Panc1 (cell line): Measurements from ENCODE around the gene ITGA3. TPM values are rescaled to one million over a fixed set of nuclear protein-coding genes. Genes with fewer than 3 reads are reported as not detected.

Experiments
- ATAC-seq: fragments of 200-7000 bp; cut with Tn5 transposase; 2 replicates; pipeline ENCODE4 v1.9.1; 2020; ENCODE audit warnings: mild to moderate bottlenecking, moderate library complexity
- BruUV-seq: library from RNA; stranded (reverse); fragments of 400-500 nt; replicated peaks from 2 replicates; lab custom pipeline; 2021; lab: Mats Ljungman, UMichigan
- CTCF ChIA-PET: fragments of 300-600 bp; sonication (Branson Sonifier 250); formaldehyde crosslinking; loops from one replicate; lab custom pipeline; 2022; ENCODE audit warnings: antibody characterized with exemption; lab: Charles Lee
- POLR2A ChIA-PET: fragments of 300-600 bp; sonication (Branson Sonifier 250); formaldehyde crosslinking; loops from one replicate; lab custom pipeline; 2022; ENCODE audit warnings: antibody characterized with exemption; lab: Charles Lee
- DNase-seq: peaks from one replicate; pipeline ENCODE4 v3.0.0-alpha.2; 2010; ENCODE audit warnings: low read depth, low spot score
- H3K27ac ChIP-seq: 2 replicates; pipeline ENCODE4 v1.5.1; 2011; ENCODE audit warnings: mild to moderate bottlenecking, low read length, inconsistent platforms
- H3K27me3 ChIP-seq: fragments of 200-500 bp; sonication (Bioruptor generic); 2 replicates; pipeline ENCODE4 v1.6.0; 2014; ENCODE audit warnings: low read length, inconsistent platforms; ENCODE audit not compliant: control insufficient read depth, insufficient read depth
- H3K36me3 ChIP-seq: fragments of 200-500 bp; sonication (Bioruptor generic); 2 replicates; pipeline ENCODE4 v1.5.1; 2014; ENCODE audit warnings: inconsistent platforms, mild to moderate bottlenecking, low read length, moderate library complexity; ENCODE audit not compliant: control insufficient read depth, insufficient read depth
- H3K4me1 ChIP-seq: 2 replicates; pipeline ENCODE4 v1.5.1; 2011; ENCODE audit warnings: inconsistent platforms, mild to moderate bottlenecking, low read length, moderate library complexity; ENCODE audit not compliant: control insufficient read depth, insufficient read depth
- H3K4me3 ChIP-seq, 2 experiments: 2 replicates each; pipeline ENCODE4 v1.5.1; 2011 to 2012; ENCODE audit warnings: low read depth in 2 of 2, low read length in 2 of 2, mild to moderate bottlenecking in 2 of 2, inconsistent platforms in 1 of 2, moderate library complexity in 1 of 2
- H3K9me3 ChIP-seq: fragments of 200-500 bp; sonication (Bioruptor generic); 2 replicates; pipeline ENCODE4 v1.5.1; 2014; ENCODE audit warnings: low read depth, mild to moderate bottlenecking, inconsistent platforms, low read length, moderate library complexity; ENCODE audit not compliant: control insufficient read depth, insufficient read depth
- CTCF ChIP-seq: fragments of 450-650 bp; IDR thresholded peaks from 2 replicates; pipeline ENCODE4 v1.5.1; 2017; ENCODE audit warnings: mild to moderate bottlenecking
- POLR2AphosphoS5 ChIP-seq: IDR thresholded peaks from 2 replicates; pipeline ENCODE4 v1.6.1; 2012; ENCODE audit warnings: mild to moderate bottlenecking, low read depth, low read length, moderate library complexity
- REST ChIP-seq, 2 experiments: IDR thresholded peaks; 2 replicates each; pipeline ENCODE4 v1.6.1; 2011 to 2012; ENCODE audit warnings: low read depth in 2 of 2, control low read depth in 1 of 2, low read length in 1 of 2, mild to moderate bottlenecking in 1 of 2, moderate library complexity in 1 of 2; ENCODE audit not compliant: insufficient read depth in 1 of 2
- SIN3A ChIP-seq: IDR thresholded peaks from 2 replicates; pipeline ENCODE4 v1.6.1; 2012; ENCODE audit warnings: low read depth, mild to moderate bottlenecking, low read length, moderate library complexity, borderline replicate concordance; ENCODE audit not compliant: insufficient read depth
- TCF7L2 ChIP-seq: IDR thresholded peaks from 2 replicates; pipeline ENCODE4 v1.6.1; 2011; ENCODE audit warnings: mild to moderate bottlenecking, low read depth, low read length, inconsistent platforms
- in situ Hi-C: cut with HindIII; loops from 2 replicates; pipeline ENCODE4 v1.10.0; 2016; ENCODE audit warnings: low sequenced_read_pairs, low pct_unique_long_range_greater_than_20kb
- intact Hi-C: fragments of 100-400 bp; cut with micrococcal nuclease; formaldehyde crosslinking; loops from one replicate; pipeline ENCODE4 v1.10.0; 2022; ENCODE audit not compliant: unreplicated experiment
- total RNA-seq: library from RNA; stranded (reverse); gene quantifications from one replicate; pipeline ENCODE4 v1.2.1, GENCODE V29; 2021; ENCODE audit not compliant: unreplicated experiment

ITGA3 gene
- total RNA-seq, 1 experiment from 2014 or later, result 439 TPM

- peaks cover 16% of the 10 kb centered on the region for H3K36me3 ChIP-seq
- H3K4me3 ChIP-seq, result peak overlapping the region in 1 of 2 experiments; percentile 9; a peak in 2 of 4 replicates
- intact Hi-C loops, result no loop called here
- ChIA-PET CTCF (interaction anchor here (0.5 to 1.1 kb wide), 4 partner anchors 15 to 650 kb away, joined by 3 to 10 read pairs (median 4); partner anchors contain the start of gene PHB1), POLR2A (interaction anchor here (0.6 kb wide), 3 partner anchors 8 to 1815 kb away, joined by 3 to 12 read pairs (median 3); no protein-coding TSS in a partner anchor)
- no peaks in the 10 kb centered on the region for H3K9me3 ChIP-seq
- peaks cover 73% of the 10 kb centered on the region for H3K4me1 ChIP-seq
- in situ Hi-C loops, result no loop called here
- peak overlapping the region; percentile 99 for H3K27ac ChIP-seq
- DNase-seq (peak; percentile 87), ATAC-seq (peak; percentile 77)
- TF ChIP-seq REST (IDR thresholded peaks at IDR 0.05; ENCODE audit: insufficient read depth in 1 of 2, low read depth in 2 of 2, low read length in 1 of 2) (no peak), SIN3A (no peak), TCF7L2 (no peak), CTCF (no peak), POLR2AphosphoS5 (peak; percentile 76)
- BruUV-seq, result no TSS peak
- H3K27me3 ChIP-seq, result no peaks in the 10 kb centered on the region
Observed at GRCh38 chr17:50064253-50065001, 8.5 kb downstream of the ITGA3 start.

GRCh38 chr17:50065056-50065455 lies 9.1 kb downstream of the ITGA3 start:
- TF ChIP-seq POLR2AphosphoS5, result no peak
- TF ChIP-seq SIN3A, result no peak
- no peak for DNase-seq
- no peak for ATAC-seq
- peaks cover 16% of the 10 kb centered on the region for H3K36me3 ChIP-seq
- CTCF ChIA-PET, result interaction anchor here (1.0 kb wide), 1 partner anchor 22 kb away, joined by 4 read pairs; no protein-coding TSS in a partner anchor
- BruUV-seq, result no TSS peak
- no peaks in the 10 kb centered on the region for H3K9me3 ChIP-seq
- intact Hi-C loops (no loop called here), in situ Hi-C loops (no loop called here)
- H3K4me3 ChIP-seq, result peak overlapping the region in 1 of 2 experiments; percentile 9; a peak in 1 of 4 replicates
- no peaks in the 10 kb centered on the region for H3K27me3 ChIP-seq
- peaks cover 67% of the 10 kb centered on the region for H3K4me1 ChIP-seq
- POLR2A ChIA-PET, result interaction anchor here (0.6 kb wide), 2 partner anchors 68 to 1815 kb away, joined by 3 to 12 read pairs; no protein-coding TSS in a partner anchor
- peak overlapping the region; percentile 99 for H3K27ac ChIP-seq
